A549 (cell line): Measurements from ENCODE around the gene TNRC6A. TPM values are rescaled to one million over a fixed set of nuclear protein-coding genes. Genes with fewer than 3 reads are reported as not detected.

Experiments used
- ATAC-seq, 2 experiments: fragments of 200-7000 bp in 1 of 2; fragments of >200 bp in 1 of 2; cut with Nextera tagmentation in 1 of 2; cut with Tn5 transposase in 1 of 2; 3 replicates each; pipeline versions ENCODE4 v1.8.0 to v1.9.1; 2018 to 2020; ENCODE audit warnings: mild to moderate bottlenecking in 1 of 2, moderate library complexity in 1 of 2
- CTCF ChIA-PET: fragments of 300-600 bp; sonication (Branson Sonifier 250); formaldehyde crosslinking; extraction: SDS; loops from one replicate; lab custom pipeline; 2021; ENCODE audit warnings: antibody characterized with exemption, inconsistent platforms; lab: Yijun Ruan, JAX
- POLR2A ChIA-PET: fragments of 350-600 bp; formaldehyde crosslinking; extraction: SDS; loops from one replicate; lab custom pipeline; 2021; ENCODE audit warnings: antibody characterized with exemption, inconsistent platforms; lab: Yijun Ruan, JAX
- DNase-seq, 2 experiments: peaks; one replicate each; pipeline versions ENCODE4 v3.0.0 to v3.0.0-alpha.2; 2011 to 2016; ENCODE audit warnings: low read depth in 1 of 2, low spot score in 1 of 2
- FAIRE-seq: peaks from 2 replicates; lab custom pipeline; 2011; peaks lifted over from hg19 to GRCh38; lab: Jason Lieb, UNC
- H3K27ac ChIP-seq, 2 experiments: fragments of >200 bp; sonication (Bioruptor Twin); formaldehyde crosslinking; 3 replicates each; pipeline ENCODE4 v1.5.1; 2016 to 2017
- H3K4me1 ChIP-seq: fragments of >200 bp; sonication (Bioruptor Twin); formaldehyde crosslinking; 3 replicates; pipeline ENCODE4 v1.6.1; 2016
- H3K4me2 ChIP-seq: fragments of >200 bp; sonication (Bioruptor Twin); formaldehyde crosslinking; 3 replicates; pipeline ENCODE4 v1.6.1; 2016
- H3K4me3 ChIP-seq: fragments of >200 bp; sonication (Bioruptor Twin); formaldehyde crosslinking; 3 replicates; pipeline ENCODE4 v1.5.1; 2016
- H3K9me3 ChIP-seq: fragments of >200 bp; sonication (Bioruptor Twin); formaldehyde crosslinking; 3 replicates; pipeline ENCODE4 v1.6.1; 2016
- CEBPB ChIP-seq, 2 experiments: fragments of >200 bp in 1 of 2; sonication (Bioruptor Twin) in 1 of 2; formaldehyde crosslinking in 1 of 2; IDR thresholded peaks; 2 replicates each; pipeline ENCODE4 v1.6.1; 2012 to 2016
- CHD4 ChIP-seq: fragments of 200-600 bp; sonication (generic); IDR thresholded peaks from 2 replicates; pipeline ENCODE4 v1.6.1; 2016; ENCODE audit warnings: antibody characterized with exemption, mild to moderate bottlenecking, borderline replicate concordance
- E2F6 ChIP-seq: IDR thresholded peaks from 2 replicates; pipeline ENCODE4 v1.6.1; 2012; ENCODE audit warnings: low read depth, borderline replicate concordance
- EHF ChIP-seq: fragments of 250-450 bp; sonication (Bioruptor Pico); IDR thresholded peaks from 2 replicates; pipeline ENCODE4 v1.5.0; 2020; ENCODE audit warnings: mild to moderate bottlenecking
- ESRRA ChIP-seq: fragments of 150-350 bp; IDR thresholded peaks from 2 replicates; pipeline ENCODE4 v1.6.1; 2014; ENCODE audit warnings: mild to moderate bottlenecking, low read length, borderline replicate concordance
- FOXS1 ChIP-seq: fragments of 250-450 bp; sonication (Bioruptor Pico); IDR thresholded peaks from 2 replicates; pipeline ENCODE4 v1.5.0; 2020; ENCODE audit warnings: mild to moderate bottlenecking, moderate library complexity
- GATA3 ChIP-seq: IDR thresholded peaks from 2 replicates; pipeline ENCODE4 v1.6.1; 2012; ENCODE audit warnings: borderline replicate concordance
- HDAC2 ChIP-seq: fragments of 200-600 bp; sonication (generic); IDR thresholded peaks from 2 replicates; pipeline ENCODE4 v1.6.1; 2016
- HEYL ChIP-seq: fragments of 250-450 bp; sonication (Bioruptor Pico); IDR thresholded peaks from 2 replicates; pipeline ENCODE4 v1.8.0; 2021; ENCODE audit warnings: mild to moderate bottlenecking, moderate library complexity
- HOXB13 ChIP-seq: fragments of 250-450 bp; sonication (Bioruptor Pico); IDR thresholded peaks from 2 replicates; pipeline ENCODE4 v1.5.0; 2020; ENCODE audit warnings: low read depth, mild to moderate bottlenecking, moderate library complexity
- HOXB5 ChIP-seq: fragments of 250-450 bp; sonication (Bioruptor Pico); IDR thresholded peaks from 2 replicates; pipeline ENCODE4 v1.5.0; 2020; ENCODE audit warnings: mild to moderate bottlenecking, moderate library complexity
- JUN ChIP-seq, 2 experiments: fragments of >200 bp; sonication (Bioruptor Twin); formaldehyde crosslinking; IDR thresholded peaks; 2 replicates in 1 of 2; 3 replicates in 1 of 2; pipeline ENCODE4 v1.6.1; 2016 to 2017
- JUNB ChIP-seq: fragments of >200 bp; sonication (Bioruptor Twin); formaldehyde crosslinking; IDR thresholded peaks from 2 replicates; pipeline ENCODE4 v1.6.1; 2016
- KDM1A ChIP-seq: fragments of 200-600 bp; sonication (generic); IDR thresholded peaks from 2 replicates; pipeline ENCODE4 v1.6.1; 2016; ENCODE audit warnings: low read depth, mild to moderate bottlenecking
- MAX ChIP-seq: IDR thresholded peaks from 2 replicates; pipeline ENCODE4 v1.6.1; 2012
- MAZ ChIP-seq: fragments of 150-350 bp; IDR thresholded peaks from 2 replicates; pipeline ENCODE4 v1.6.1; 2014; ENCODE audit warnings: antibody characterized with exemption, low read depth, low read length, borderline replicate concordance
- NFE2L2 ChIP-seq: fragments of 150-350 bp; conservative IDR thresholded peaks from 2 replicates; pipeline ENCODE4 v1.6.1; 2014; ENCODE audit warnings: low read length
- NR3C1 ChIP-seq: fragments of >200 bp; sonication (Bioruptor Twin); formaldehyde crosslinking; IDR thresholded peaks from 3 replicates; pipeline ENCODE4 v1.6.1; 2017
- PHF8 ChIP-seq: fragments of 200-600 bp; sonication (generic); IDR thresholded peaks from 2 replicates; pipeline ENCODE4 v1.6.1; 2016; ENCODE audit warnings: low read depth, mild to moderate bottlenecking, antibody characterized with exemption, moderate library complexity, borderline replicate concordance
- POLR2A ChIP-seq: IDR thresholded peaks from 2 replicates; pipeline ENCODE4 v1.6.1; 2012; ENCODE audit warnings: mild to moderate bottlenecking, low read length
- RAD21 ChIP-seq, 2 experiments: fragments of >200 bp in 1 of 2; sonication (Bioruptor Twin) in 1 of 2; formaldehyde crosslinking in 1 of 2; IDR thresholded peaks in 1 of 2; conservative IDR thresholded peaks in 1 of 2; 2 replicates in 1 of 2; 3 replicates in 1 of 2; pipeline ENCODE4 v1.6.1; 2012 to 2018; ENCODE audit warnings: inconsistent platforms in 1 of 2
- RFX5 ChIP-seq: fragments of 450-650 bp; IDR thresholded peaks from 2 replicates; pipeline ENCODE4 v1.7.1; 2014; ENCODE audit warnings: antibody characterized with exemption, mild to moderate bottlenecking, moderate library complexity
- RNF2 ChIP-seq: fragments of 200-600 bp; sonication (generic); IDR thresholded peaks from 2 replicates; pipeline ENCODE4 v1.6.1; 2016; ENCODE audit warnings: low read depth, mild to moderate bottlenecking, antibody characterized with exemption, moderate library complexity, borderline replicate concordance
- SMC3 ChIP-seq: fragments of >200 bp; sonication (Bioruptor Twin); formaldehyde crosslinking; IDR thresholded peaks from 3 replicates; pipeline ENCODE4 v1.6.1; 2018; ENCODE audit warnings: inconsistent platforms
- TP53 ChIP-seq: fragments of 250-450 bp; sonication (Bioruptor Pico); IDR thresholded peaks from 2 replicates; pipeline ENCODE4 v1.5.0; 2021; ENCODE audit warnings: mild to moderate bottlenecking, moderate library complexity
- ZC3H11A ChIP-seq: fragments of 450-650 bp; IDR thresholded peaks from 2 replicates; pipeline ENCODE4 v1.6.1; 2014; ENCODE audit warnings: antibody characterized with exemption, mild to moderate bottlenecking
- ZFP36 ChIP-seq: fragments of 450-650 bp; IDR thresholded peaks from 2 replicates; pipeline ENCODE4 v1.6.1; 2014; ENCODE audit warnings: borderline replicate concordance; ENCODE audit not compliant: partially characterized antibody
- ZSCAN20 ChIP-seq: fragments of 250-450 bp; sonication (Bioruptor Pico); IDR thresholded peaks from 2 replicates; pipeline ENCODE4 v1.8.0; 2022; ENCODE audit warnings: mild to moderate bottlenecking, moderate library complexity
- WGBS: methylation state at CpG from one replicate; pipeline ENCODE4 v1.1.6; 2017; ENCODE audit errors: missing lambda C conversion rate; 5-methylcytosine and 5-hydroxymethylcytosine counted together
- polyA plus RNA-seq, 4 experiments: library from polyadenylated mRNA; depleted of rRNA in 3 of 4; stranded (reverse); fragments of >200 nt; fragmentation: RNase III in 1 of 4; extraction: RNeasy Plus Mini Kit Qiagen cat#74134 plus additional on column Dnase treatment in 1 of 4; gene quantifications; 2 replicates in 3 of 4; 3 replicates in 1 of 4; pipeline ENCODE4 v1.2.3, GENCODE V29; 2011 to 2017
- TF ChIP-seq, protein P1 (sequence below): fragments of 250-450 bp; sonication (Bioruptor Pico); IDR thresholded peaks from 2 replicates; pipeline ENCODE4 v1.5.0; 2021; ENCODE audit warnings: mild to moderate bottlenecking, moderate library complexity, borderline replicate concordance
- TF ChIP-seq, protein P2 (sequence below): IDR thresholded peaks from 2 replicates; pipeline ENCODE4 v1.6.1; 2012
- TF ChIP-seq, protein P3 (sequence below): fragments of >200 bp; sonication (Bioruptor Twin); formaldehyde crosslinking; IDR thresholded peaks from 3 replicates; pipeline ENCODE4 v1.6.1; 2016
- TF ChIP-seq, protein P4 (sequence below): fragments of 200-600 bp; sonication (generic); IDR thresholded peaks from 2 replicates; pipeline ENCODE4 v1.6.1; 2016; ENCODE audit warnings: antibody characterized with exemption, mild to moderate bottlenecking, moderate library complexity

Gene TNRC6A
- polyA plus RNA-seq, 2 of the 4 experiments (the other 2 are of a cell fraction) = 26.7 to 51.6 TPM

- peak; percentile 58 to 79 for DNase-seq
- peaks cover 27% of the 10 kb centered on the region for H3K4me1 ChIP-seq
- ChIA-PET CTCF (interaction anchor here (0.8 to 1.6 kb wide), 2 partner anchors 13 to 113 kb away, joined by 3 read pairs; no protein-coding TSS in a partner anchor), POLR2A (no interaction called here)
- peak overlapping the region; percentile 42 to 82 for H3K27ac ChIP-seq
- peak overlapping the region; percentile 60 for H3K4me2 ChIP-seq
- ATAC-seq = peak; percentile 49 to 72; a peak in 5 of 6 replicates
- H3K9me3 ChIP-seq = no peaks in the 10 kb centered on the region
- FAIRE-seq = no peak
- 38% methylated on average over 15 of the region's 15 CpGs for WGBS
- H3K4me3 ChIP-seq = no peak overlapping the region
- TF ChIP-seq NR3C1 = no peak
- TF ChIP-seq GATA3 = no peak
- TF ChIP-seq RFX5 = no peak
- TF ChIP-seq, protein P1, sequence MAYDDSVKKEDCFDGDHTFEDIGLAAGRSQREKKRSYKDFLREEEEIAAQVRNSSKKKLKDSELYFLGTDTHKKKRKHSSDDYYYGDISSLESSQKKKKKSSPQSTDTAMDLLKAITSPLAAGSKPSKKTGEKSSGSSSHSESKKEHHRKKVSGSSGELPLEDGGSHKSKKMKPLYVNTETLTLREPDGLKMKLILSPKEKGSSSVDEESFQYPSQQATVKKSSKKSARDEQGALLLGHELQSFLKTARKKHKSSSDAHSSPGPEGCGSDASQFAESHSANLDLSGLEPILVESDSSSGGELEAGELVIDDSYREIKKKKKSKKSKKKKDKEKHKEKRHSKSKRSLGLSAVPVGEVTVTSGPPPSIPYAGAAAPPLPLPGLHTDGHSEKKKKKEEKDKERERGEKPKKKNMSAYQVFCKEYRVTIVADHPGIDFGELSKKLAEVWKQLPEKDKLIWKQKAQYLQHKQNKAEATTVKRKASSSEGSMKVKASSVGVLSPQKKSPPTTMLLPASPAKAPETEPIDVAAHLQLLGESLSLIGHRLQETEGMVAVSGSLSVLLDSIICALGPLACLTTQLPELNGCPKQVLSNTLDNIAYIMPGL = no peak
- no peak for TF ChIP-seq RAD21 (conservative IDR thresholded peaks at IDR 0.05 in 1 of 2, IDR thresholded peaks at IDR 0.05 in 1 of 2)
- TF ChIP-seq HOXB5 (CRISPR knock-in tag) = no peak
- TF ChIP-seq HEYL = no peak
- no peak for TF ChIP-seq ZC3H11A
- TF ChIP-seq ESRRA = no peak
- TF ChIP-seq MAZ = no peak
- TF ChIP-seq E2F6 = no peak; the same call in 1 of the 2 replicates
- no peak for TF ChIP-seq PHF8
- no peak for TF ChIP-seq CEBPB (IDR thresholded peaks at IDR 0.05)
- no peak for TF ChIP-seq NFE2L2
- TF ChIP-seq ZFP36 = no peak
- no peak for TF ChIP-seq TP53 (CRISPR knock-in tag)
- no peak for TF ChIP-seq HOXB13 (CRISPR knock-in tag)
- TF ChIP-seq CHD4 = 0 out of 2 replicates have a peak, but pooled peaks have one; percentile 63
- TF ChIP-seq, protein P2, sequence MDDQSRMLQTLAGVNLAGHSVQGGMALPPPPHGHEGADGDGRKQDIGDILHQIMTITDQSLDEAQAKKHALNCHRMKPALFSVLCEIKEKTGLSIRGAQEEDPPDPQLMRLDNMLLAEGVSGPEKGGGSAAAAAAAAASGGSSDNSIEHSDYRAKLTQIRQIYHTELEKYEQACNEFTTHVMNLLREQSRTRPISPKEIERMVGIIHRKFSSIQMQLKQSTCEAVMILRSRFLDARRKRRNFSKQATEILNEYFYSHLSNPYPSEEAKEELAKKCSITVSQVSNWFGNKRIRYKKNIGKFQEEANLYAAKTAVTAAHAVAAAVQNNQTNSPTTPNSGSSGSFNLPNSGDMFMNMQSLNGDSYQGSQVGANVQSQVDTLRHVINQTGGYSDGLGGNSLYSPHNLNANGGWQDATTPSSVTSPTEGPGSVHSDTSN = no peak
- TF ChIP-seq, protein P3, sequence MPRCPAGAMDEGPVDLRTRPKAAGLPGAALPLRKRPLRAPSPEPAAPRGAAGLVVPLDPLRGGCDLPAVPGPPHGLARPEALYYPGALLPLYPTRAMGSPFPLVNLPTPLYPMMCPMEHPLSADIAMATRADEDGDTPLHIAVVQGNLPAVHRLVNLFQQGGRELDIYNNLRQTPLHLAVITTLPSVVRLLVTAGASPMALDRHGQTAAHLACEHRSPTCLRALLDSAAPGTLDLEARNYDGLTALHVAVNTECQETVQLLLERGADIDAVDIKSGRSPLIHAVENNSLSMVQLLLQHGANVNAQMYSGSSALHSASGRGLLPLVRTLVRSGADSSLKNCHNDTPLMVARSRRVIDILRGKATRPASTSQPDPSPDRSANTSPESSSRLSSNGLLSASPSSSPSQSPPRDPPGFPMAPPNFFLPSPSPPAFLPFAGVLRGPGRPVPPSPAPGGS = no peak
- no peak for TF ChIP-seq POLR2A
- TF ChIP-seq HDAC2 = peak; percentile 93; the same call in 1 of the 2 replicates
- no peak for TF ChIP-seq FOXS1
- no peak for TF ChIP-seq RNF2
- no peak for TF ChIP-seq ZSCAN20 (CRISPR knock-in tag)
- no peak for TF ChIP-seq EHF (CRISPR knock-in tag)
- no peak for TF ChIP-seq SMC3
- TF ChIP-seq, protein P4, sequence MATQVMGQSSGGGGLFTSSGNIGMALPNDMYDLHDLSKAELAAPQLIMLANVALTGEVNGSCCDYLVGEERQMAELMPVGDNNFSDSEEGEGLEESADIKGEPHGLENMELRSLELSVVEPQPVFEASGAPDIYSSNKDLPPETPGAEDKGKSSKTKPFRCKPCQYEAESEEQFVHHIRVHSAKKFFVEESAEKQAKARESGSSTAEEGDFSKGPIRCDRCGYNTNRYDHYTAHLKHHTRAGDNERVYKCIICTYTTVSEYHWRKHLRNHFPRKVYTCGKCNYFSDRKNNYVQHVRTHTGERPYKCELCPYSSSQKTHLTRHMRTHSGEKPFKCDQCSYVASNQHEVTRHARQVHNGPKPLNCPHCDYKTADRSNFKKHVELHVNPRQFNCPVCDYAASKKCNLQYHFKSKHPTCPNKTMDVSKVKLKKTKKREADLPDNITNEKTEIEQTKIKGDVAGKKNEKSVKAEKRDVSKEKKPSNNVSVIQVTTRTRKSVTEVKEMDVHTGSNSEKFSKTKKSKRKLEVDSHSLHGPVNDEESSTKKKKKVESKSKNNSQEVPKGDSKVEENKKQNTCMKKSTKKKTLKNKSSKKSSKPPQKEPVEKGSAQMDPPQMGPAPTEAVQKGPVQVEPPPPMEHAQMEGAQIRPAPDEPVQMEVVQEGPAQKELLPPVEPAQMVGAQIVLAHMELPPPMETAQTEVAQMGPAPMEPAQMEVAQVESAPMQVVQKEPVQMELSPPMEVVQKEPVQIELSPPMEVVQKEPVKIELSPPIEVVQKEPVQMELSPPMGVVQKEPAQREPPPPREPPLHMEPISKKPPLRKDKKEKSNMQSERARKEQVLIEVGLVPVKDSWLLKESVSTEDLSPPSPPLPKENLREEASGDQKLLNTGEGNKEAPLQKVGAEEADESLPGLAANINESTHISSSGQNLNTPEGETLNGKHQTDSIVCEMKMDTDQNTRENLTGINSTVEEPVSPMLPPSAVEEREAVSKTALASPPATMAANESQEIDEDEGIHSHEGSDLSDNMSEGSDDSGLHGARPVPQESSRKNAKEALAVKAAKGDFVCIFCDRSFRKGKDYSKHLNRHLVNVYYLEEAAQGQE = no peak
- TF ChIP-seq MAX = peak; percentile 51; the same call in 1 of the 2 replicates
- TF ChIP-seq JUNB = no peak
- TF ChIP-seq KDM1A = peak; percentile 95
- TF ChIP-seq JUN (IDR thresholded peaks at IDR 0.05) = no peak
These were observed 43.7 kb upstream of the TNRC6A start for GRCh38 chr16:24685539-24686432.
